HG03064 (cell line): Measurements from ENCODE around the gene CHAD.

Source experiments
- ATAC-seq: cut with Tn5 transposase; IDR thresholded peaks from one replicate; pipeline ENCODE4 v1.9.1; 2021; ENCODE audit warnings: low read depth; ENCODE audit not compliant: unreplicated experiment

Gene CHAD

GRCh38 chr17:50460831-50461526, 7.7 kb downstream of the CHAD start:
- no peak for ATAC-seq

DNA sequence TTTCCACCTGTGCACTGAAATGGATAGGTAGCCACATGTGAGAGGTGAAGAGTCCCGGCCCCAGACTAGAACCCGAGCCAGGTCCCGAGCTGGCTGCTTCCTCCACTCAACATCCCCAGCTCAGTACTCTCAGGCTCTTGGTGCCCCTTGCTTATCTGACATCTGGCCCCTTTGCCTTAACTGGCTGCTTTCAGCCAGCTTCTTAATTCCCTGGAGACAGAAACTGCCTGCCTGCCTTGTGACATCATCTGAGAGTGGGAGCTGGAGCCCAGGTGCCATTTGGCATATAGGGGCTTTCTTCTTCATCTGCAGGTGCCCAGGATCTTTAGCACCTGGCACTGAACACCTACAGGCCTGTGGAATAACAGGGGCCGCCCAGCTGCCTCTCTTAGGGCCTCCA, 8.9 kb downstream of the CHAD start:
- ATAC-seq: no peak

DNA sequence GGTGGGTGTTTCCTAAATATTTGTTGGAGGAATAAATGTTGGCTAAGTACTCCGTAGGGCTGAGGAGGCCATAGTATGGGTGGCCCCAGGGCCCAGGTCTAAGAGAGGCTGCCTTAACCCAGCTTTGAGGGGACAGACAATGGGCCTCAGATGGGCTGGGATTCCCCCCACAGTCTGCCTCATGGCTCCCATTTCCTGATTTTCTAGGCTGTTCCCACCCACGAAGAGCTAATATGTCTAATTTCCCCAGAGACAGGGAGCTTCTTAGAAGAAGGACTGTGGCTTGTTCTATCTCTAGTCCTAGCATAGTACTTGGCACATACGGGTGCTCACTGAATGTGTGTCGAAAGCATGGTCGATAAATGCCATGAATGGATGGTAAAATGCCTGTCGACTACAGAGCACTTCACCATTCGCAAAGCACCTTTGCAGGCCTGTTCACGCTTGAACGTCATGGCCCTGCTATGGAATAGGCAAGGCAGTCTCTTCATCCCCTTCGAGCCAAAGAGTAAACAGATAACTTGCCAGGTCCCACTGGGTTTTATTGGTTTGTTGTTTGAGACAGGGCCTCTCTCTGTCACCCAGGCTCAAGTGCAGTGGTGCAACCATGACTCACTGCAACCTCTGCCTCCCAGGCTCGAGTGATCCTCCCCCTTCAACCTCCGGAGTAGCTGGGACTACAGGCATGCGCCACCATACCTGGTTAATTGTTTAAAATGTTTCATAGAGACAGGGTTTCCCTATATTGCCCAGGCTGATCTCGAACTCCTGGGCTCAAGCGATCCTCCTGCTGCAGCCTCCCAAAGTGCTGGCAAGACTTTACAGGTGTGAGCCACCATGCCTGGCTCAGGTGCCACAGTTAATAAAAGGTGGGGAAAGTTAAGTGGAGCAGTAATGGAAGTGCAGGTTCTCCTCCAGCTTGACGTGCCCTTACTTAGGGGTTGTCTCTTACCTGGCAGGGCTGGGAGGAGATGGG, 9.7 kb downstream of the CHAD start:
- ATAC-seq: no peak

- no peak for ATAC-seq
Observed at GRCh38 chr17:50458270-50458669, 10.4 kb downstream of the CHAD start.

DNA sequence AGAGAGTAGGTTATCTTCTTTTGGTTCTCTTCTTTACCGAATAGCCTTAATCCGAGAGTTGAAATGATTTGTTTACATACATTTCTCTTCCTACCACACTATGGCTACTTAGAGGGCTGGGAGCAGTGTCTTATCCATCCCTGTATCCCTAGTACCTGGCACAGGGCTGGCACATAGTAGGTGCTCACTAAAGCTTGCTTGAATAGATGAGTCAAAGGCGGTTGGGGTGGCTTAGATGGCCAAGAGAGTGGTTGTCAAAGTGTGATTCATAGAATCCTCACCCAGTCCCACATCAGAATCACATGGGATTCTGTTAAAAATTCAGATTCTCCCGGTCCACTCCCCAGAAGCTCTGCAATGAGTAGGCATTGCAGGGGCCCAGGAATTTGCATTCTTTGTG, 11.1 kb downstream of the CHAD start:
- ATAC-seq: no peak

DNA sequence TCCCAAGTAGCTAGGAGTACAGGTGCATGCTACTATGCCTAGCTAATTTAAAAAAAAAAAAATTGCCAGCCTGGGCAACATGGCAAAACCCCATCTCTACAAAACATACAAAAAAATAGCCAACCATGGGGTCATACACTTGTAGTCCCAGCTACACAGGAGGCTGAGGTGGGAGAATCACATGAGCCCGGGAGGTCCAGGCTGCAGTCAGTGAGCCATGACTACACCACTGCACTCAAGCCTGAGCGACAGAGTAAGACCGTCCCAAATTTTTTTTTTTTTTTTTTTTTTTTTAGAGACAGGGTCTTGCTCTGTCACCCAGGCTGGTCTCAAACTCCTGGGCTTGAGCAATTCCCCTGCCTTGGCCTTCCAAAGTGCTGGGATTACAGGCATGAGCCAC, 14.8 kb downstream of the CHAD start:
- no peak for ATAC-seq

DNA sequence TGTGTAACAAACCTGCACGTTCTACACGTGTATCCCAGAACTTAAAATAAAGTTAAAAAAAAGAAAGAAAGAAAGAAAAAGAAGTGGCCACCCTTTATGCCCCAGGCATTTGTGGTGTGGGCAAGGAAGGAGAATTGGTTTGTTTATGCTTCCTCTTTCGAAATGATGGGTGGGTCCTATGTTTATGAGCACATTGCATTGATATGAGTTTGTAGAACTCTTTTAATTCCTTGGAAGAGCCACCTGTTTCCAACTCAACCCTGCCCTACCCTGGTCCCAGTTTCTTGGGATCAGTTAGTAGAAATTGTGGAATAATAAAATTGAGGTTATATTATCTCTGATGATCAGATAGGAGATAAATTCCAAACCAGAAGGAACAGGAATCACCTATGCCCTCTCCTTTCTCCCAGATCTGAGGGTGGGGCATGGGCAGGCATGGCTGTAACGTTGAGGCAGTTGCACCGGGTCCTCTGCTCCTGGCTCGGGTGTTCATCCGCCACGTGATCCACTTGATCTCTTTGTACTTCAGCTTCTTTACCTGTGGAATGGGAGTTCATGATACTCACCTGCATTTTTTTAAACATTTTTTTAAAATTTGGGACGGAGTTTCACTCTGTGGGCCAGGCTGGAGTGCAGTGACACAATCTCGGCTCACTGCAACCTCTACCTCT, 15.9 kb downstream of the CHAD start:
- no peak for ATAC-seq

DNA sequence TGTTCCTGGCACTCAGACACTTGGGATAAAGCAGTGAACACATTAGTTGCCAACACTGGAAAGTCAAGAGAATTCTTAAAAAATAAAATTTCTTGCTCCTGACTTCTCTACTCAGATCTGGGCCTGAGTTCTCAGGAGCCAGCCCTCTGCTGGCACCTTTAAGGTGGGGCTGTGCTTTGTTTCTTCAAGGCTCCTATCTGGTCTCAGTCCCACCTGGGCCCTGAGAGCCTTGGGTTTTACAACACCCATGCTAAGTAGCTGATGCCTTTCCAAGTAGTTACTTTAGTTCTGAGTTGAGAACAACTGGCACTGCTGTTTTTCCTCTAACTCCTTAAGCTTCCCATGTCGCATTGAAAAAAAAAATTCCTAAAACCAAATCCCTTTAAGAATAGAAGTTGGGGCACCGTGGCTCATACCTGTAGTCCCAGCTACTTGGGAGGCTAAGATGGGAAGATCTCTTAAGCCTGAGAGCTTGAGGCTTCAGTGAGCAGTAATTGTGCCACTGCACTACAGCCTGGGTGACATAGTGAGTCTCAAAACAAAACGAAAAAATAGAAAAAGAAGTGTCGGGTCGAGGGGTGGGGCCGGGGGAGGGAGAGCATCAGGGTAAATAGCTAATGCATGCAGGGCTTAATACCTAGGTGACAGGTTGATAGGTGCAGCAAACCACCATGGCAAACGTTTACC, 16.6 kb downstream of the CHAD start:
- no peak for ATAC-seq

DNA sequence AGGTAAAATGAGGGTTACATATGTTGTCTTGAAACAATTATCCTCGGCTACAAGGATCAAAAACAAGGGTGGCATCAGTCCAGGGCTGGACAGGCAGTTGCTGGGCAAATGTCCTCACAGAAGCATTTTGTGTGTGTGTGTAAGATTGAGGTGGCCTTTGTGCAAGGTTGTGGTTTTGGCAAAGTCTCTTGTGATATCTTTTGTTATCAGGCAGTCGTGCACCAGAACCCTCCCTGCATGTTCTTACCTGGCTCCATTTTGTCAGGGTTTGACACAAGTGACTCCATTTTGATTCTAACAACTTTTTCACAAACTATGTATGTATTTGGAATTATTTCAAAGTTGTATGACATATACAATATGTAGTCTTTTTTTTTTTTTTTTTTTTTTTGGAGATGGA, 20.0 kb downstream of the CHAD start:
- ATAC-seq: no peak

DNA sequence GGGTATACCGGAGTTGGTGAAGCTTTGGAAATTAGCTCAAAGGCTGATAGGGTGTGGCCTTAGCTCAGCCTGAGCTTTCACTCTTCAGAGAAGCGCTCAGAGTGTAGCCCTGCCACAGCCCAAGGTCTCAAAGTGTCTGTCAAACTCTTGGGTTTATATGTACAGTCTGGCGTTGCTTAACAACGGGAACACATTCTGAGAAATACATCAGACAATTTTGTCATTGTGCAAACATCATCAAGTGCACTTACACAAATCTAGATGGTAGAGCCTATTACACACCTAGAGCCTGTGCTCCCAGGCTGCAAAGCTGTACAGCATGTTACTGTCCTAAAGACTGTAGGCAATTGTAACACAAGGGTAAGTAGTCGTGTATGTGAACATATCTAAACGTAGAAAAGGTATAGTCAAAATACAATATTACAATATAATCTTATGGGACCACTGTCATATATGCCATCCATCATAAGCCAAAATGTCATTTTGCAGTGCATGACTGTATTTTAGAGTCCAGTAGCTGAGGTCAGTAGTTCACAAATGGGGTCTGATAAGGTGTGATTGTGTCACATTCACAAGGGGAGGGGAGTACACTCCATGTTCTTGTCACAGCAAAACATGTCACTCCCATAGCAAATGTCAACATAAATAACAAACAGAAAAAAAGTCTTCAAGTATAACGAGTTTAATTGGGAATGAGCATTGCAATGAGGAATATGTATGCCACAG, 20.6 kb downstream of the CHAD start:
- ATAC-seq: no peak

DNA sequence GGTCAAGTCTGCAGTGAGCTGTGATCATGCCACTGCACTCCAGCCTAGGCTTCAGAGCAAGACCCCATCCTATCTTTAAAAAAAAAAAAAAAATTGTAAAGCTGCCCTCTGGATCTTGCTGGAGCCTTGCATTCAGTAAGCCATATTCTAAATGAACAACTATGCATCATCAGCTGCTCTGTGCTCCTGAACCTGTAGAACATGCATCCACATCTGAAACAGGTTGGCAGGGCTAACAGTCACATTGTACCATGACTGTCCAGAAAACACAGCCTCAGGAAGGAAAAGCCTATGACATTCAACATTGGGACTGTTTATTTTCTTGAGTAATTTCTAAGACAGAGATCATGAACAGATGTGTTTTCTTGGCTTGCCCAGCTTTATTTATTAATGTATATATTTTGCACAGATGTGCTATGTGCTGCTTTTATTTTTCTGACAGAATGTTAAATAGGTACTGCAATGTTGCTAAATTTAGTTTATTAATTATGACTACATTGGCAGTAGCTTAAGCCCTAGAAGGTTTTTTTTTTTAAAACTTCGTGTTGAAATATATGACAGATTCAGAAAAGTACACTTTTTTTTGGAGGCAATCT, 22.9 kb downstream of the CHAD start:
- no peak for ATAC-seq

DNA sequence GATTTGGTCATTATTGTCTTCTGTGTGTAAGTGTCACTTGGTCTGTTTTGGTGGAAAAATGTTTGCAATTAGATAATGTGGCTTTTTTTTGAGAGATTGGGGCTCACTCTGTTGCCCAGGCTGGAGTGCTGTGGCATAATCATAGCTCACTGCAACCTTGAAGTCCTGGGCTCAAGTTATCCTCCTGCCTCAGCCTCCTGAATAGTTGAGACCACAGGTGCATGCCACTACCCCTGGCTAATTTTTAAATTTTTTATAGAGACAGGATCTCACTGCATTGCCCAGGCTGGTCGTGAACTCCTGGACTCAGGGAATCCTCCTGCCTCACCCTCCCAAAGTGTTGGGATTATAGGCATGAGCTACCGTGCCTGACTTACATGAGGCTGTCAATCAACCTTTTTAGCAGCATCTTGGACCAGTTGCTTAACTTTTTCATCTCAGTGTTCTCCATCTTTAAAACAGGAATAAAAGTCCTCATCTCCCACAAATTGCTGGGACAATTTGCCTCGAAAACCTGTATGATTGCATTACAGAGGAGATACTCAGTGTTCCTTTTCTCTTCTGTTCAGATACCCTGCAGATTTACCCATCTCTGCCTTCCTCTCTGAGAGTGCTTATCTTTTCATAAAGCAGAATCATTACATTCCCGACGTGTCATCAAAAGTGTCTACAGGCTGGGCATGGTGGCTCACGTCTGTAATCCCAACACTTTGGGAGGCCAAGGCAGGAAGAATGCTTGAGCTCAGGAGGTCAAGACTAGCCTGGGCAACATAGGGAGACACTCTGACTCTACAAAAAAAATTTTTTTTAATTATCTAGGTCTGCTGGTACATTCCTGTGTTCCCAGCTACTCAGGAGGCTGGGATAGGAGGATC, 23.6 kb downstream of the CHAD start:
- ATAC-seq: no peak

DNA sequence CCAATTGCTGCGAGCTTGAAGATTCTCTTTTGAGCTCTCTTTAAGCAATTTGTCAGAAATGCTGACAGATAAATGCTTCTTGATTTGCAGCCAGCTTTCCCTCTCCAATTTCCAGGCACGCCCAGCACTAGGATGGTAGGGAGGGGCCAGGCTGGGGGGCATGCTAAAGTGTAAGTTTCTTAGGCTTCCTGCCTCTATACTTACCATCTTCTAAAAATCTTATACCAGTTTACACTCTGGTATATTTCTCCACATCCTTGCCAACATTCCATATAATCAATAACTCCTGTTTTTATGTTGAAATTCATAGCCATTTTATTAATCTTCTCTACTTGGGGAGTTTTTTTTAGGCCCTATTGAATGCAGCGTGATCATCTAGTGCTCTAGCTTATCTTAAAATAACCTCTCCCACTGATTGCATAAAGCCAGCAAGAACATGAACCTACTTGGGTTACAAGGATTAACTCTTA, 25.1 kb downstream of the CHAD start:
- ATAC-seq: no peak

- ATAC-seq: no peak
Observed at GRCh38 chr17:50440838-50441829, 27.5 kb downstream of the CHAD start.

DNA sequence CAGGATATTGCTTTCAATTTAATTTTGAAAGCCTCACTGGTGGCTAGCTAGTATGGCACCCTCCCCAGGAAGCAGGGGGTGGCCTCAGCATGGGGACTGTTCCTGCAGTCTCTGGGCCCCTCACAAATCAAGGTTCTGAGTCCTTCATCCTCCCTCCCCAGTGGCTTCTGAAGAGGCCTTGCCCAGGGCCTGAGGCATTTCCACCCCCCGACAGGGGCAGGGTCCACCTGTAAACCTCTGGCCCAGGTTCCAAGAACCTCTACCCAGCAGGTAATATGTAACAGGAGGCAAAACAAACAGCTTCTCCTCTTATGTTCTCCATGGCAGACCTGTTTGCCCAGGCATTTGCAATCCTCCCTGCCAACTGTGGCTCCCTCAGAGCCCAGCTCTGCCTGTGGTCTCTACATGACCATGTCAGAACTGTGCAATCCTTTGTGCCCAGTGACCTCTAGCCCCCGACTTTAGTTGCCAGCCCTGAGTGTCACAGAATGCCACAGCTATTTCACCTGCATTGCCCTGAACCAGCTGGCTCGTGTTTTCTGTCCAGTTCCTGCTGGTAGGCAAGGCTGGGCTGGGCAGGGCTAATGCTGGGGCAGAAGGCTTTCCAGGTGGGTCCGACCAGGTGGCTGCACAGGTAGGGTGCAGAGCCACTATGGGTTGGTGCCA, 28.4 kb downstream of the CHAD start:
- no peak for ATAC-seq

- no peak for ATAC-seq
Observed at GRCh38 chr17:50439008-50439407, 29.7 kb downstream of the CHAD start.

DNA sequence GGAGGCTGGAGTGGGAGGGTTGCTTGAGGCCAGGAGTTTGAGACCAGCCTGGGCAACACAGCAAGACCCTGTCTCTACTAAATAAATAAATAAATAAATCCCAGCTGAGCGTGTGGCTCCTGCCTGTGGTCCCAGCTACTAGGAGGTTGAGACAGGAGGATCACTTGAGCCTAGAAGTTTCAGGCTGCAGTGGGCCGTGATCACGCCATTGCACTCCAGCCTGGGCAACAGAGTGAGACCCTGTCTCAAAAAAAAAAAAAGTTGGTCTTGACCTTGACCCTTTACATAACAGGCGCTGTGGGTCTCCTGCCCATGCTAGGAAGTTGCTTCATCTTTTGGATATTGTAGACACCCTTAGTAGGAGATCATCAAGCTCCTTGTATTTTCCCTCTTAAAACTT, 31.3 kb downstream of the CHAD start:
- ATAC-seq: no peak
